CMK (cell line): Measurements from ENCODE around the gene WASF2.

Experiments
- DNase-seq: peaks from one replicate; pipeline ENCODE4 v3.0.0-alpha.2; 2010; ENCODE audit warnings: low read depth

Gene WASF2

DNA sequence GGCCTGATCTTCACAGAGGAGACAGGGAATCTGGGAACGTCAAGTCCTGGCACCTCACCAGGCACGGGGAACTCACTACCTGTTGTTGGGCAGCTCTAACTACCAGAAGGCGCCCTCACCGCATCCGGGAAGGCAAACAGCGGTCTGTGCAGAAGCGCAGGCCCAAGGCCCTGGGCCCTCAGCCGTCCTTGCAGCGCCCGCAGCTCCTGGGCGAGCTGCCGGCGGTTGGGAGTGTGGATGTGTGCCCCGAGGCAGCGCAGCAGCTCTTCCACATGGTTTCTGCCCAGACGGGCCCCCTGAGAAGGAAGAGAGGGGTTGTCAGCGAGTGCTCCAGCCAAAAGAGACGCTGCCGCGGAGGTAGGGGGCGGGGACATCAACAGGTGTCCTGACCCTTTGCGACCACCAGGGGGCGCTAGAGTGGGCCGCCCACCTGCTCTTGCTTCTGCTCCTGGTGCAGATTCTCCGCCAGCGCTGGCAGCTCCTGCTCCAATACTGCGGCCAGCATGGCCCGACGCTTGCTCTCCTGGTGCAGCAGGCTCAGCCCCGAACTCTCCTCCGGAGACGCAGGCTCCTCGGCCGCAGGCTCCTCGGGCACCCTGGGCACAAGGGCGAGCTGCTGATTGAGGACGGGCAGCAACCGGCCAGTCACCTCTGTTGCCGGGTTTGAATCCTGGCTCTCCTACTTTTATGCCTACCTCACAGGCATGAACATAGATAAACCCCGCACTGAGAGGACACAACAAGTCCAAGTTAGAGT is 132.5 kb downstream of the WASF2 start:
- DNase-seq, result peak; percentile 58

DNA sequence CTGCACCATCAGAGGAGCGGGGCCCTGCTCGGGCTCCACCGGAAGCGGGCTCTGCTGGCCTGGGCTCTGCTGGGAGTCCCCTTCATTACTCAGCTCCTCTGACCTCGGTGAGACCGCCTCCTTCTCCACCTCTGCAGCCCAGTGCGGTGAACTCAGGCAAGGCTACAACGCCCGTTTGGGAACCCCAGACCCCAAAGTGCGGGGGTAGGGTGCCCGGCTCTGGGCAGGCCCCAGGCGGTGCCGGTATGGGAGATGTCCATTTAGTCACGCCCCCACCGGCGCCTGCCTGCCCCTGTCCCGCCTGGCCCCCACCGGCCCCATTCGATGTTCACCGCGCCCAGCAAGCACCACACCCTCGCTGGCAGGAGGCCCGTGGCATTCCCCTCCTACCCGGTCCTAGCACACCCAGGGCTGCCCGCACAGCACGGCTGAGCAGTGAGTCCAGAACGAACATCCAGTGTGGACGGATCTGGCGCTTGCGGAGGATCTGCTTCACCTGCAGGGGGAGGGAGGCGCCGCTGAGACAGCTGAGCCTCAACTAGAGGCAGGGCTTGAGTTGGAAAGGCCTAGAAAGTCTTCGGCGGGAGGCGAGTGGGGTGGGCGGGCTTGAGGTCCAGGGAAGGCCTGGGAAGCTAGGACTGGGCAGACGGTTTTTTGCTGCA is 133.2 kb downstream of the WASF2 start:
- DNase-seq, result no peak

DNA sequence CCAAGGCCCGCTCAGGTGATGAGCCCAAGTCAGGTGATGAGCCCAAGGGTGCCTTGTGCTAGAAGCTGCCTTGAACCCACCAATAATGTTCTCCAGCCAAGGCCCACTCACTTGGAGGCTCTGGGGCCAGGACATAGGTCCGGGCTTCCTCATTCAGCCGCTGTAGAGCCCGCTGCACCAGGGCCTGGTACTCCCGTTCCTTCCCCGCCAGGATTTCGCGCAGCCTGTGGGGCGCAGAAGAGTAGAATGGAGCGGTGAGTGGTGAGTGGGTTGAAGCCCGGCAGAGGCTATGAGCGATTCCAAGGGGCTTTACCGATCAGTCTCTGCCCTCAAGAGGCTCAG is 133.7 kb downstream of the WASF2 start:
- DNase-seq, result no peak

DNA sequence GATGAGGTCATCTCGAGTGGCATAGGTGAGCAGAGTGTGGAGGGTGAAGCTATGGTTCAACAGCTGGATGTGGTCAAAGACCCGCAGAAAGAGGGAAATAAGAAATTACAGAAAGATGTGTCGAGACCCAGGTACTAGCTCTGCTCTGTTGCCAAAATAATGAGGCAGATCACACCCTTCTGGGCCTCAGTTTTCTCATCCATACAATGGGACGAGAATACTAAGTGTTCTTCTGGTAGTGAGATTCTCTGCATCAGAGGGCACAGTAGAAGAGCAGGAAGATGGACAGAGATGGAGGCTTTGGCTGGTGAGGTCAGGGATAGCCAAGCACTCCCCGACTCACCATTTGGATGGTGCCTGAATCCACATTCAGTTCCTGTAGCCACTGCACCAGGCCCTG is 134.3 kb downstream of the WASF2 start:
- DNase-seq, result no peak
